Measurements from ENCODE around the gene COL4A2.

GRCh38 chr13:110293649-110294048 is 13.4 kb upstream of the COL4A2 start:
- TF ChIP-seq ZNF274 (IDR thresholded peaks at IDR 0.05; ENCODE audit: low read depth, low read length) (no peak), YY1 (IDR thresholded peaks at IDR 0.05; ENCODE audit: insufficient read depth, insufficient read length) (no peak), SUZ12 (IDR thresholded peaks at IDR 0.05; ENCODE audit: extremely low read depth, insufficient read depth, insufficient read length) (no peak)
